Measurements from ENCODE around the gene HERPUD1.

GRCh38 chr16:56883586-56883985, 48.4 kb upstream of the HERPUD1 start:
- TF ChIP-seq, protein P1, sequence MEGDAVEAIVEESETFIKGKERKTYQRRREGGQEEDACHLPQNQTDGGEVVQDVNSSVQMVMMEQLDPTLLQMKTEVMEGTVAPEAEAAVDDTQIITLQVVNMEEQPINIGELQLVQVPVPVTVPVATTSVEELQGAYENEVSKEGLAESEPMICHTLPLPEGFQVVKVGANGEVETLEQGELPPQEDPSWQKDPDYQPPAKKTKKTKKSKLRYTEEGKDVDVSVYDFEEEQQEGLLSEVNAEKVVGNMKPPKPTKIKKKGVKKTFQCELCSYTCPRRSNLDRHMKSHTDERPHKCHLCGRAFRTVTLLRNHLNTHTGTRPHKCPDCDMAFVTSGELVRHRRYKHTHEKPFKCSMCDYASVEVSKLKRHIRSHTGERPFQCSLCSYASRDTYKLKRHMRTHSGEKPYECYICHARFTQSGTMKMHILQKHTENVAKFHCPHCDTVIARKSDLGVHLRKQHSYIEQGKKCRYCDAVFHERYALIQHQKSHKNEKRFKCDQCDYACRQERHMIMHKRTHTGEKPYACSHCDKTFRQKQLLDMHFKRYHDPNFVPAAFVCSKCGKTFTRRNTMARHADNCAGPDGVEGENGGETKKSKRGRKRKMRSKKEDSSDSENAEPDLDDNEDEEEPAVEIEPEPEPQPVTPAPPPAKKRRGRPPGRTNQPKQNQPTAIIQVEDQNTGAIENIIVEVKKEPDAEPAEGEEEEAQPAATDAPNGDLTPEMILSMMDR (IDR thresholded peaks at IDR 0.05; ENCODE audit: low read depth, low read length, missing input control) = no peak
- TF ChIP-seq, protein P2, sequence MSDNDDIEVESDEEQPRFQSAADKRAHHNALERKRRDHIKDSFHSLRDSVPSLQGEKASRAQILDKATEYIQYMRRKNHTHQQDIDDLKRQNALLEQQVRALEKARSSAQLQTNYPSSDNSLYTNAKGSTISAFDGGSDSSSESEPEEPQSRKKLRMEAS (IDR thresholded peaks at IDR 0.05) = no peak
- TF ChIP-seq JUND (IDR thresholded peaks at IDR 0.05) = no peak
- no peak for TF ChIP-seq YY1 (IDR thresholded peaks at IDR 0.05)
- no peak for TF ChIP-seq REST (IDR thresholded peaks at IDR 0.05)
- no peak for TF ChIP-seq RAD21 (IDR thresholded peaks at IDR 0.05)
- no peak for TF ChIP-seq ZBTB33 (IDR thresholded peaks at IDR 0.05)
- TF ChIP-seq EGR1 (IDR thresholded peaks at IDR 0.05; ENCODE audit: low read depth in 2 of 2) = no peak
